GM18867 (cell line): Measurements from ENCODE around the gene MAZ.
"Not testable (repeated sequence)": the region's sequence is repeated elsewhere in the genome, so short reads cannot be mapped to it uniquely, and the experiment has no call there.

Experiments used
- ATAC-seq: cut with Tn5 transposase; IDR thresholded peaks from one replicate; pipeline ENCODE4 v1.9.1; 2021; ENCODE audit warnings: mild to moderate bottlenecking, moderate library complexity; ENCODE audit not compliant: unreplicated experiment

Gene MAZ

GRCh38 chr16:29784157-29784556 lies 22.2 kb upstream of the MAZ start:
- ATAC-seq: no peak

- peak; percentile 49 for ATAC-seq
Measured at GRCh38 chr16:29784901-29785500, 21.3 kb upstream of the MAZ start.

- ATAC-seq: not testable (repeated sequence)
Measured at GRCh38 chr16:29787155-29787554, 19.2 kb upstream of the MAZ start.

- ATAC-seq: no peak
Measured at GRCh38 chr16:29789775-29790182, 16.6 kb upstream of the MAZ start.

- ATAC-seq: peak; percentile 89
Measured at GRCh38 chr16:29790183-29790948, 16.0 kb upstream of the MAZ start, which contains the start of gene KIF22. KIF22 (plus strand) TSS chr16:29790751; CDS start chr16:29790760, 9 bp downstream.

- no peak for ATAC-seq
Measured at GRCh38 chr16:29790949-29791844, 15.1 kb upstream of the MAZ start.

GRCh38 chr16:29791845-29792807 lies 14.2 kb upstream of the MAZ start:
- ATAC-seq: no peak

GRCh38 chr16:29793153-29793552 lies 13.2 kb upstream of the MAZ start:
- ATAC-seq: not testable (repeated sequence)

- ATAC-seq: no peak
Measured at GRCh38 chr16:29794231-29794710, 12.1 kb upstream of the MAZ start.

- ATAC-seq: no peak
Measured at GRCh38 chr16:29802416-29802935, 3.9 kb upstream of the MAZ start.

- ATAC-seq: no peak
Measured at GRCh38 chr16:29804020-29804419, 2.3 kb upstream of the MAZ start.

GRCh38 chr16:29804455-29805231 lies 1.7 kb upstream of the MAZ start:
- no peak for ATAC-seq

GRCh38 chr16:29805232-29806098 lies 864 bp upstream of the MAZ start:
- ATAC-seq: peak; percentile 51

GRCh38 chr16:29806641-29807425 lies 504 bp downstream of the MAZ start:
- ATAC-seq: no peak

GRCh38 chr16:29807426-29808218 lies 1.3 kb downstream of the MAZ start:
- no peak for ATAC-seq

GRCh38 chr16:29808219-29808900 lies 2.0 kb downstream of the MAZ start:
- no peak for ATAC-seq
